Omental fat pad (tissue), 4 donors: ENCODE measurements around the gene GOT1. TPM values are rescaled to one million over a fixed set of nuclear protein-coding genes. Genes with fewer than 3 reads are reported as not detected.

Experiments used
- ATAC-seq: fragments of 150-250 bp; one replicate; pipeline ENCODE4 v1.9.1; 2016; ENCODE audit warnings: mild to moderate bottlenecking, moderate library complexity; ENCODE audit not compliant: low FRiP score
- DNase-seq: peaks from one replicate; pipeline ENCODE4 v3.0.0-alpha.2; 2019; ENCODE audit warnings: low spot score
- CTCF ChIP-seq, 3 donors: fragments of 450-650 bp; IDR thresholded peaks; one replicate each; pipeline ENCODE4 v1.5.1; 2016 to 2017; ENCODE audit warnings: antibody characterized with exemption in 3 of 3, mild to moderate bottlenecking in 3 of 3, moderate library complexity in 2 of 3
- total RNA-seq, 4 donors: library from RNA; depleted of rRNA; stranded (reverse); fragments of >200 nt; gene quantifications; one replicate each; pipeline ENCODE4 v1.1.0, GENCODE V29; 2016

GOT1 gene
- total RNA-seq, 4 donors from 2014 or later, result 10.0 to 18.1 (median 14.5) TPM

DNA sequence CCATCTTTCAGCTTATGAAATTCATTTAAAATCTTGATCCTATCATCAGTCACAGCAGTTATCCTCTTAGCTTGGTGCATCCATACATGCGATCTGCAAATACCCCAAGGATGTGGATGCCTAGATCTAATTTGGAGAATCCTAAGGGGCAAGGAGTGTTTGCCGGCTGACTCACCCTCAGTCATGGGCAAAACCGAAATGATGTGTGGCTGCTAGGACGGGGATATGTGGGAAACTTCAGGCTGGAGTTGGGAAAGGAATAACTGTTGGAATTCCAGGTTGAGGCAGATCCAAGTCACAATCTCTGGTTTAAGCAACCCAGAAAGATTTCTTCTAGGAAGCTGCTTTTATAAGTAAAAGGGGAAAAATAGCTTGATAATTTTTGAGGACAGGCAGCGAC is 19.7 kb upstream of the GOT1 start:
- no peak for ATAC-seq
- DNase-seq, result no peak
- TF ChIP-seq CTCF (IDR thresholded peaks at IDR 0.05), result no peak

DNA sequence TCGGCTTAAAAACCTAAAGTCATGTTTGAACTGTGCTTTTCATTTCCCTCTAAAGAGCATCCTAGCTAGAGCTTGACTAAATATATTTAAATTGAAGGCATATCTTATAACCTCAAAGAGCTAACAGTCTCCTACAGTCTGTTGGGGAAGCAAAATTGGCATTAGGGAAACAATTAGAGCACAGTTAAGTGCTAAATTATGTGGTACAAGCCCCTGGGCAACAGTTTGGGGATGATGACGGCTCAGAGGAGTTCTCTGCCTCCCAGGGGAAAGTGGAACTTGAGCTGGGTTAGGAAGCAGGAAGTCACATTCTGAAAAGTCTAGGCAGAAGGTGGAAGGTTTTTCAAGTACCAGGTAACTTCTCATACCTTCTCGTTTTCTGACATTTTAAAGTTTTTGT is 18.6 kb upstream of the GOT1 start:
- TF ChIP-seq CTCF (IDR thresholded peaks at IDR 0.05), result no peak
- ATAC-seq (no peak), DNase-seq (no peak)

DNA sequence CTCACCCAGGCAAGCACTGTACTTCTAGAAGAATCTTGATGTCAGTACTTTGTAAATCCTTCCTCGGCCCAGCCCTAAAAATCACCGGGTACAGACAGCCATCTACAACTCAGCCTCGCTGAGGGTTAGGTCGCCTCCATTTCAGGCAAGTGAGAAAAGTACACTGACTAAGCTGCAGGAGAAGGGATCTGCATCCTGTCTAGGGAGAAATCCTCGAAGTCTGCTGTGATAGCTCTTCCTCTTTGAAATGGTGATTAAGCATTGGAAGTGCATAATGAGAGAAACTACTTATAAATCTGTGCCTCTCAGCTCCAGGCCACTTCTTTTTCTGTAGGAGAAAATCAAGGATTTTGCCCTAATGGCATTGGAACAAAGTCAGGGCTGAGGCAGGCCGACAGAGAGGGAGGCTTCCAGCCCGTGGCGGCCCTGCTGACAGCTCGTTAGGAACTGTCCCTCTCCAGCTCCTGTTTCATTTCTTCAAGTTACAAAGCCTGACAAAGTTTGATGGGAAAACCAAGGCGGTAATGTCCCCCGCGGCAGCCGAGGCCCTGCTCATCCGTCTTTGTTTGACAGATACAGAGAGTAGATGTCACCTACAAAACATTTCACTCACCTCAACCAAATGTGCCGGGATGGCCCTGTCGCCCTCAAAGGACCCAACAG is 14.1 kb upstream of the GOT1 start:
- TF ChIP-seq CTCF (IDR thresholded peaks at IDR 0.05), result no peak
- DNase-seq (no peak), ATAC-seq (no peak)

GRCh38 chr10:99443500-99443899 is 13.1 kb upstream of the GOT1 start:
- no peak for TF ChIP-seq CTCF (IDR thresholded peaks at IDR 0.05)
- ATAC-seq, result no peak
- no peak for DNase-seq

- no peak for TF ChIP-seq CTCF (IDR thresholded peaks at IDR 0.05)
- DNase-seq, result no peak
- ATAC-seq, result no peak
These were observed 12.0 kb upstream of the GOT1 start for GRCh38 chr10:99442394-99442793.

DNA sequence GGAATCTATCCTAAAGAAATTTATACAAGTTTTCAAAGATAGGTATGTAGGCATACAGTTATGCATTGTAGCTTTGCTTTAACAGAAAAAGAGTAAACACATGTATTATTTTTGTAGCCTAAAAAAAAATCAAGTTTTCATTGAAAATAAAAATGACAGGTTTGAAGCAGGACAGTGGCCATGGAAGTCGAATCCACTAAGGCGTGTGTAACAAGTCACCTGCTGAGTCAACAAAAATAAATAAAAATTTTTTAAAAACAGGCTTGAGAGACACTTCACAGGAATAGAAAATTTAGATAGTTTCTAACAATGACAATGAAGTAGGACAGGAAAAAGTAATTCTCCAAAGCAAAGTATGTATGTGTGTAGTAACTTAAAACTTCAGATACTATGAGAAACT is 8.5 kb upstream of the GOT1 start:
- ATAC-seq, result no peak
- TF ChIP-seq CTCF (IDR thresholded peaks at IDR 0.05), result no peak
- no peak for DNase-seq

GRCh38 chr10:99435986-99436638 is 5.7 kb upstream of the GOT1 start:
- DNase-seq (no peak), ATAC-seq (no peak)
- peak in 1 of 3 donors; percentile 4 for TF ChIP-seq CTCF (IDR thresholded peaks at IDR 0.05)
